ENCODE data around the gene RGS6. TPM values are rescaled to one million over a fixed set of nuclear protein-coding genes. Genes with fewer than 3 reads are reported as not detected.
A peak's percentile ranks its signal among the peaks of the same experiment; 100 is the strongest.

The RGS6 gene
- total RNA-seq, 4 donors from 2014 or later, result 0.54 to 9.1 (median 3.3) TPM

- H3K4me3 ChIP-seq, result no peak overlapping the region
These were observed 511.0 kb downstream of the RGS6 start for GRCh38 chr14:72443256-72443655.

GRCh38 chr14:72443991-72444441 lies 511.8 kb downstream of the RGS6 start:
- Histone ChIP-seq H3K4me3 (peak overlapping the region in 1 of 4 donors; percentile 21), H3K27me3 (no peaks in the 10 kb centered on the region), H3K9me3 (no peaks in the 10 kb centered on the region), H3K36me3 (no peaks in the 10 kb centered on the region), H3K4me1 (peaks cover 0 to 8% (median 6%) of the 10 kb centered on the region in 4 donors), H3K27ac (peak overlapping the region in 1 of 4 donors; percentile 55)
- TF ChIP-seq POLR2A (IDR thresholded peaks at IDR 0.05) (no peak), CTCF (IDR thresholded peaks at IDR 0.05) (no peak)
- DNase-seq, result peak in 2 of 3 donors; percentile 54 to 59

More at GRCh38 chr14:72443256-72443655, 511.0 kb downstream of the RGS6 start:
- peaks cover 0 to 8% (median 6%) of the 10 kb centered on the region in 4 donors for H3K4me1 ChIP-seq
- H3K27me3 ChIP-seq, result no peaks in the 10 kb centered on the region
- TF ChIP-seq POLR2A (IDR thresholded peaks at IDR 0.05), result no peak
- no peak for TF ChIP-seq CTCF (IDR thresholded peaks at IDR 0.05)
- H3K27ac ChIP-seq, result no peak overlapping the region
- no peak for DNase-seq
- H3K9me3 ChIP-seq, result no peaks in the 10 kb centered on the region
- H3K36me3 ChIP-seq, result no peaks in the 10 kb centered on the region

GRCh38 chr14:72444701-72445100 lies 512.5 kb downstream of the RGS6 start:
- H3K4me3 ChIP-seq, result no peak overlapping the region

GRCh38 chr14:72448212-72448611 lies 516.0 kb downstream of the RGS6 start:
- TF ChIP-seq POLR2A (IDR thresholded peaks at IDR 0.05) (no peak), CTCF (IDR thresholded peaks at IDR 0.05) (no peak)
- Histone ChIP-seq H3K4me3 (no peak overlapping the region), H3K27me3 (no peaks in the 10 kb centered on the region), H3K36me3 (no peaks in the 10 kb centered on the region), H3K27ac (no peak overlapping the region), H3K9me3 (no peaks in the 10 kb centered on the region), H3K4me1 (peaks cover 0 to 18% (median 8%) of the 10 kb centered on the region in 4 donors)
- no peak for DNase-seq

More at GRCh38 chr14:72444701-72445100, 512.5 kb downstream of the RGS6 start:
- Histone ChIP-seq H3K9me3 (no peaks in the 10 kb centered on the region), H3K36me3 (no peaks in the 10 kb centered on the region), H3K27me3 (no peaks in the 10 kb centered on the region), H3K27ac (no peak overlapping the region), H3K4me1 (peaks cover 0 to 8% (median 6%) of the 10 kb centered on the region in 4 donors)
- DNase-seq, result no peak
- no peak for TF ChIP-seq CTCF (IDR thresholded peaks at IDR 0.05)
- TF ChIP-seq POLR2A (IDR thresholded peaks at IDR 0.05), result no peak

GRCh38 chr14:72450473-72451044 lies 518.3 kb downstream of the RGS6 start:
- Histone ChIP-seq H3K4me1 (peaks cover 0 to 12% (median 2%) of the 10 kb centered on the region in 4 donors), H3K27ac (no peak overlapping the region)

More at GRCh38 chr14:72450473-72451044, 518.3 kb downstream of the RGS6 start:
- DNase-seq, result no peak
- H3K4me3 ChIP-seq, result no peak overlapping the region
- no peaks in the 10 kb centered on the region for H3K27me3 ChIP-seq
- no peaks in the 10 kb centered on the region for H3K36me3 ChIP-seq
- H3K9me3 ChIP-seq, result no peaks in the 10 kb centered on the region
- TF ChIP-seq CTCF (IDR thresholded peaks at IDR 0.05) (no peak), POLR2A (IDR thresholded peaks at IDR 0.05) (no peak)
